Right kidney (tissue), 9 donors: ENCODE data around the gene EHHADH.
"Not testable (repeated sequence)": the region's sequence is repeated elsewhere in the genome, so short reads cannot be mapped to it uniquely, and the experiment has no call there.

ENCODE experiments used
- DNase-seq: peaks from one replicate; pipeline ENCODE4 v3.0.0-alpha.2; 2016
- long read RNA-seq, 8 donors: transcript quantifications; one replicate each; lab custom pipeline, GENCODE V29; 2026

Gene EHHADH
- long read RNA-seq, donor 1, partial matches to known transcripts: 5 of 6 reads
- long read RNA-seq, donor 1, other reads (novel, unspliced or antisense): 0 of 6 reads
- long read RNA-seq, donor 2, partial matches to known transcripts: 0 of 1 reads
- long read RNA-seq, donor 2, other reads (novel, unspliced or antisense): 0 of 1 reads
- long read RNA-seq, donor 3: 0 reads
- long read RNA-seq, donor 4, partial matches to known transcripts: 0 of 2 reads
- long read RNA-seq, donor 4, other reads (novel, unspliced or antisense): 0 of 2 reads
- long read RNA-seq, donor 5, partial matches to known transcripts: 17 of 84 reads
- long read RNA-seq, donor 5, other reads (novel, unspliced or antisense): 67 of 84 reads
- long read RNA-seq, donor 6, partial matches to known transcripts: 13 of 51 reads
- long read RNA-seq, donor 6, other reads (novel, unspliced or antisense): 36 of 51 reads
- long read RNA-seq, donor 7, partial matches to known transcripts: 0 of 2 reads
- long read RNA-seq, donor 7, other reads (novel, unspliced or antisense): 0 of 2 reads
- long read RNA-seq, donor 8, partial matches to known transcripts: 39 of 44 reads
- long read RNA-seq, donor 8, other reads (novel, unspliced or antisense): 0 of 44 reads

DNA sequence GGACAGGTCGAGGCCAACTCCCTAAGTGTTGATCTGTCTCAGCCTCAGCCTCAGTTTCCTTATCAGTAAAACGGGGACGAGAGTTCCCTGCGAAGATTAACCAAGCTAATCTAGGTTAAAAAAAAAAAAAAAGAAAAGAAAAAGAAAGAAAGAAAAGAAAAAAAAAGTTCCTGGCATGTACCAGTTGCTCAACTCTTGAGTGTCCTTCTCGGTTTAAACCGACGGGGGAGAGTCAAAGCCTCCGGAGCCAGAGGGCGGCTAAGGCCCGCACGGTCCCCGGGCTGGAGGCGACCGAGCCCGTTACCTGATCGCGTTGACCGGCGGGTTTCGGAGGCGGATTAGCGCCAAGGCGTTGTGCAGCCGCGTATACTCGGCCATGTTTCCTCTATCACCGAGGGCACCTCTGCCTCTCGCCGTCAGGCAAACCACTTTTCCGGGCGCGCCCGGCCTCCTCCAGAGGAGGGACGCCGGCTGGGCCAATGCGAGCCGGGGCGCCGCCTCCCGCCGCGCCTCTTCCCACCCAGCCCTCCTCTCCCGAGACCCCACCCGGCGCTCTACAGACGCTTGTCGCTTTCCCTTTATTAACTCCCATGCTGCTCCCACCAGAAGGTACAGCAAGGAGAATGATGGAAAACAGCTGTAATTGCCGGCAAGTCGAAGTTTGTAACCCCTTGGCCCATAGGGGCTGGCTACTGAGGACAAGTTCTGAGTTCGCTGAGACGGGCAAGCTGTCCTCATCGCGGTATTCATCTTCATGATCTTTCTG is at the start of gene EHHADH:
Gene EHHADH (minus strand): TSS at position 405 of the 766 bp plus-strand sequence. CDS start 27 bp downstream, at position 378.
- peak; percentile 85 for DNase-seq

DNA sequence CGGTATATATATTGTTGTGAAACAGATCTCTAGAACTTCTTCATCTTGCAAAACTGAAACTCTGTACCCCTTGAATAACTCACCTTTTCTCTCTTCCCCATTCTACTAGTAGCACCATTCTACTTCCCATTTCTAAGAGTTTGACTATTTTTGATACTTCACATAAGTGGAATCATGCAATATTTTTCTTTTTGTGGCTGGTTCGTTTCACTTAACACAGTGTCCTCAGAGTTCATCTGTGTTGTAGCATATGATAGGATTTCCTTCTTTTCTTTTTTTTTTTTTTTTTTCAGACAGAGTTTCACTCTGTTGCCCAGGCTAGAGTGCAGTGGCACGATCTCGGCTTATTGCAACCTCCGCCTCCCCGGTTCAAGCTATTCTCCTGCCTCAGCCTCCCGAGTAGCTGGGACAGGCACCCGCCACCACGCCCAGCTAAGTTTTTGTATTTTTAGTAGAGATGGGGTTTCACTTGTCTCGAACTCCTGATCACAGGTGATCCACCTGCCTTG is 46.1 kb upstream of the EHHADH start:
- not testable (repeated sequence) for DNase-seq

DNA sequence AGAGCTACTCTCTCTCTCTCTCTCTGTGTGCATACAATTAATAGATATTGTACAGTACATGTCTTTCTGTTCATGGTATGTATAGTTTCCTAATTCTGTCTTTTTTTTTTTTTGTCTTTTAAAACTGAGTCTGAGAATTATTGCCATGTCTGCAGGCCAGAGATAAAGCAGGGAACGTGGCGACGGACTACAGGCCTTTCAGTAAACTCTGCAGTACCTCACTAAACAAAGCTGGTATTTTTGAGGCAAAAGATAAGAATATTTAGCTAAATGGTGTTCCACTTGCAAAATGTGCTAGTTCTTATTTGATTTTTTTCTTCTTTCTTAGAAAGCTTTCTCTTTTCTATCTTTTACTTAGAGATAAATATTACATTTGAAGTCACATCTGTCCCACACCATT is 44.0 kb upstream of the EHHADH start:
- no peak for DNase-seq

DNA sequence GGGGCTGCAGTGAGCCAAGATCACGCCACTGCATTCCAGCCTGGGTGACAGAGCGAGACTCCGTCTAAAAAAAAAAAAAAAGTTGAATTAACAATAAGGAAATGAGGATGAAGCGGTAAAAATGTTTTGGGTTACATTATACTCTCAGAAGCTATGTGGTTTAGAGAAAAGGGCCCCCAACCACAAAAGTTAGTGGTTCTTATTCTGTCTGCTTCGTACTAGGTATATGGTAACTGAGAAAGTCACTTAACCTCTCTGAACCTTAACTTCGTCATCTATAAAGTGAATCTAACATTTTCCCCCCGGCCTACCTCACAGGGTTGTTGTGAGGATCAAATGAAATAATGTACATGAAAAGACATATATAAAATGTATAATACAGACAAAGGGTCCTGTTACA is 38.4 kb upstream of the EHHADH start:
- DNase-seq: no peak

DNA sequence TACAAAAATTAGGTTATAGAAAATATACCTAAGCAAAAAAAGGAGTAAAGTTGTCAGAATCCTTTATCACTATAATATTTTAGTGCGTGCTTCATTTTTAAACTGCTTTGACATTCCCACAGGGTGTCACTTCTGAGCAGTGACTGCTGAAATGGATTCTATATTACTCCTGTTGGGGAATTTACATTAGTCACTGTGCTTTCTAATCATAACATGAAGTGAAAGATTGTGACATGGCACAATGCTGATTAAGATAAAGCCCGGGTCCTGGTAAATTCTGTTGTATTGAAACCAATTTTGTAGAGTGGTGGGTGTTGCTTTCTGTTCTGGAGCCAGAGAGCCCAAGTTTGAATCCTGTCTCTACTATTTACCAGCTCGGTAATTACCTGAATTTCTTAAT is 36.4 kb upstream of the EHHADH start:
- no peak for DNase-seq

DNA sequence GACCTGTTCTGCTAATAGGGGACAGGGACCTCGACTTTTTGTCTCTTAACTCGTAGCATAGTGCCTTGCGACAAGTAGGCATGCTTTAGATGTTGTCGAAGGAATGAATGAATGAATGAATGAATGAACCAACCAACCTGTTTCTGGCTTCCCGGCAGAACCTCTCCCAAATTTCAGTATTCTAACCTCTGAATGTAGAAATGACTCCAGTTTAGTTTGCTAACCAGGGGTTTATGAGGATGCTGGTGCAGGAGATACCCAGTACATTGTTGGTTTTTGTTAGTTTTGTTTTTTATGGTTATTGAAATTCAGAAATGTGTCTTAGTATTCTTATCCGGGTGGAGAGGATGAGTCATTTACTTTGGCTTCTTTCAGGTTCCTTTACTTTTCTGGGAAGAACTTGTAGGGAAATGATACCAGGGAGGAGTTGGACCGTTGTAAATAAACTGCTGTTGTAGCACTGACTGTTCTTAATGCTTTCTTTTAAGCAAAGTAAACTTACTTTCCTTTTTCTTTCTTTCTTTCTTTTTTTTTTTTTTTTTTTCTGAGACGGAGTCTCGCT is 29.6 kb upstream of the EHHADH start:
- no peak for DNase-seq

DNA sequence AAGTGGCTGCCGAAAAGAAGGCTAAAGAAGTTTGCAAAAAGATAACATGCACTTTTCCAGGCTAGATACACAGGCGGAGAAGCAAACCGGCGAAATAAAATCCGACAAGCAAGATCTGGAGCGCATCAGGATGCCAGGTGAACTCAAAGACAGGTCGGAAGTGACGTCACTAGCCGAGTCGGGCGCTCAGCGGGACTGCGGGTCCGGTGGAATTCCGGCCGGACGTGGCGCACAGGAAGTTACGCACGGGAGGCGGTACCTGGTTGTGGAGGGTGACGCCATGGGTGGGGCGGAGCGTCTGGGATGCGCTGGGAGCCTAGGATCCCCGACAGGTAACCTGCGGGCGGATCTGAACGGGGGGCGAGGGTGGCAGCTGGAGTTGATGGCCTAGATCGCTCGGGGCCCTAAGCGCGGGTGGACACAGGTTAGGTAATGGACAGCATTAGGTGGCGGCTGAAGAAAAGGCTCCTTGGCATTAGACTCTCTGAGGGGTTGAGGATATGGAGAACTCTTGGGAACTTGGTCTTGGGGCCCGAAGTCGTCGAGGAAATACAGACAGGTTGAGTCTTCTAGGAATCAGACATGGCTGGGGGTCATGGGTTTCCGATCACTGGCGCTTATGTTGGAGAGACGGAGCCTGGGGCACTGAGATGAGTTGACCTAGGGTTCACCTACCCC is 29.0 kb upstream of the EHHADH start:
- peak; percentile 87 for DNase-seq

DNA sequence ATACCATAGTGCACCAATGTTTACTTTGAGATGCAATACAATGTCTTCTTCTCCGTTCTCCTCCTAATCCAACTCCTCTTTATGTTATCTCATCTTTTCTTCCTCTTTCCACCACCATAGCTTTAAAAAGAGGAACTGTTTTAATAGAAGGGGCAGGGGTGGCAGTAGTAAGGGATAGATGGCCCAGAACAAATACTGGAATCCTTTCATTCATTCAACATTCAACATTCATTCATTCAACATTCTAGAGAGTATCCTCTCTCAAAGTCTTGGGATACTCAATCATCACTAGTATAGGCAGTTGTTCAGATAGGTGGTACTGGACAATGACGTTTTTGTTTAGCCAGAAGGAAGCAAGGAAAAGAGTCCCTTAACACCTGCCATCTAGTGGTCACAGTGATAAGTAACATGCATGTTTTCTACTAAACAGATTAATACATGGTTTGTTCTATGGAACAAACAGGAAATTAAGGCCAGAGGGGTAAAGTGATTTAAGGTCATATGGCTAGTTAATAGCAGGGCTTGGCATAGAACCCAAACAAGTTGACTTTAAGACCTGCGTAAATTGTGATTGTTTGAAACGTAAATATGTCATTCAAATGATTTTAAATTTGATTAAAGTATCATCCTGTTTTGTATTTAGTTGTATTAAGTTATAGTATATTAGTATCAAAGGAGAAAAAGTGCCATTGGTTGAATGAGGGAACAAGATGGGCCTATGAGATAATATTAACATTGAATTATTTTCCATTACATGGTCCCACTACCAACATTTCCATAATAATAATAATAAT is 26.9 kb upstream of the EHHADH start:
- no peak for DNase-seq

DNA sequence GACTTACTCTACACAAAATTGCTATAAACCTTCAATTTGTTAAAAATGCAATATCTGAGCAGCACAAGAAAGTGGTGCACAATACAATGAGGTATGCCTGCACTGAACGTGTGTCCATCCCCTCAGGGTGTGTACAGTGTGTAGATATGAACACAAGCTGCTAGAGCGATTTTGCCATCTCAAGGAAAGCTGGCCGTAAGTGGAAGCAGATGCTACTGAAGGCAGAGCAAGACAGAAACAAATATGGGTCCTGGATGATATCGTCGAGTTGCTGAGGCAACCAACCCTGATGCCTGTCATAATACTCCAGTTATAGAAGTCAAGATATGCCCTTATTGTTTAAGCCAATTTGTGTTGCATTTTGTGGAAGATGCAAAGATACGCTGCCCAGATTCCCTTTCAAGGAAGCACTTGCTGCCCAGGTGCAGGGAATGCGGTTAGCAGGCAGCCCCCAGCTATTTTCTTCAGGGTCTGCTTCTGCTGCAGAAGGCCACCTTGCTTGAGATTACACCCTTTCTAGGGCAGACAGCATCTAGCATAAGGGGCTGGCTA is 25.8 kb upstream of the EHHADH start:
- no peak for DNase-seq

DNA sequence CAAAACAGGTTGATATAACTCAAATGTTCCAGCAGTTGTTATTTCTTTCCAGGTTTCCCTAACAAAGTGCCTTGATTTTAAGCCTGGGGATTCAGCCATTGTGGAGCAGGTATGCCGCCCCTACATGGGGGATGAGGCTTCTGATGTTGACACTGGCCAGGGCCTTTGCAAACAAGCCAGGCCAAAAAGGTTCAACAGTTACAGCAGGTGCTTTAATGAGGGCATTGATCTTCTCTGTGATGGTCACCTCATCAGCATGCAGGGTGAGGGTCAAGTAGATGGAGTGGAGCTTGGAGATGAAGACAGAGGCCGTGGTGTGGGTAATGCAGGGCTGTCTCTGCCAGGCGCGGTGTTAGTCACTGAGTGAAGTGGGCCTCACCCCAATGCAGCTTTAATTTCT is 22.6 kb upstream of the EHHADH start:
- no peak for DNase-seq

DNA sequence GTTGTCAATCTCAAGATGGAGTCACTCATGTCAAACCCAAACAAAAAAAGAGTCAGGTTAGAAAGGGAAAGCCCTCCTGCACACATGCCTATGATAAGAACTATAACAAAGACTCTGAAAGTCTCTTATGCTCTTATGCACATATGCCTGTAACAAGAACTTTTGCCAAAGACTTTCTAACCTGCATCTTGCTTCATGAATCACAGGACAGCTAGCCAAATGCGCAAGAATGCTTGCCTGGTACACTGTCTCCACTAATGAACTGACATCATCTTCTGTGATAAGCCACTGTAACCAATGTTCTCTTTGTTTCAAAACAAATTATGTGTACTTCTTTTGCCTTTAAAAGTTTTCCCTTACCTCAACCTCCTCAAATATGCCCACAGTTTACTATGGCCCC is 18.2 kb upstream of the EHHADH start:
- no peak for DNase-seq

DNA sequence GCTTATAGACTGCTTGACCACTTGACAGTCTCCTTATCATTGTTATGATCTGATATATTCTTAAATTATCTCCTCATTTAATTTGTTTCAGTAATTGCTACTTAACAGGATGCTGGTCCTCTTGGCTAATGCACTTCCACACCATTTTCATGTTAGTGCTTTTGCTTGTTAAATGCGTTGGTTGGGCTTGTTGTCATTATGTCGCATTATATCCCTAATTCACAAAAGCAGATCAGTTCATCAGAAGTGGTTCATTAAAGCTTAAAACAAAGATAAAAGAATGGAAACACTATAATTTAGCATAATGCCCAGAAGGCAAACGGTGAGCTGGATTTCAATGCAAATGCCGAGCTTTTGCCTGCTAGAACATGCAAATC is 17.1 kb upstream of the EHHADH start:
- no peak for DNase-seq

DNA sequence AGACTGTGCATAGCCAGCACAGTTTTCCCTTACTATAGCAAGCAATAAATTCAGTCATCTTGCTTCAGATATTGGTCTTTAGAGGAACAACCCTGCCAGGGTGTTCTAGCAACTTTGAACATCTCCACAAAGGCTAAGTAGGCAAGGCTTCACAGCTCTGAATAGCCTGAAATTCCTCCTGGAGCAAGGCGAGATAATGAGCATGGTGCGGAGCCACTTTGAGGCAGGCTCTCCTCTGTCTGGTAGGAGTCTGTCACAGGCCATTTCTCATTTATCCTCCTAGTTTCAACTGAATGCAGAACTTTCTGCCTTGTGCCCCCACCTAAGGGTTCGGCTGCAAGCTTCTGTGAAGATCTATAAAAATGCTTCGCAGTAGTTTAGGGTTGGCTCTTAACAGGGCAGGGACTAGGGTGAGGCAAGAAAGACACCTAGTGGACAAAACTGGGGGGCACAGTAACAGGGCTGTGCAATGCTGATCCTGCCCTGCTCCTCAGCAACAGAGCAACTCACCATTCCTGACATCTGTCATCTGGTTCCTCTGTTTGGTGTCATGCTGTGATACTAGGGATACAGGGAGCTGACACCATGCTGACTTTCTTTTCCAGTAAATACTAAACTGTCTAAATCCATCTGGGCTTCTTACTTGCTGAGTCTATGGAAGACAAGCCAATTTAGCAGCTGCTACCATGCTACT is 16.6 kb upstream of the EHHADH start:
- DNase-seq: no peak

DNA sequence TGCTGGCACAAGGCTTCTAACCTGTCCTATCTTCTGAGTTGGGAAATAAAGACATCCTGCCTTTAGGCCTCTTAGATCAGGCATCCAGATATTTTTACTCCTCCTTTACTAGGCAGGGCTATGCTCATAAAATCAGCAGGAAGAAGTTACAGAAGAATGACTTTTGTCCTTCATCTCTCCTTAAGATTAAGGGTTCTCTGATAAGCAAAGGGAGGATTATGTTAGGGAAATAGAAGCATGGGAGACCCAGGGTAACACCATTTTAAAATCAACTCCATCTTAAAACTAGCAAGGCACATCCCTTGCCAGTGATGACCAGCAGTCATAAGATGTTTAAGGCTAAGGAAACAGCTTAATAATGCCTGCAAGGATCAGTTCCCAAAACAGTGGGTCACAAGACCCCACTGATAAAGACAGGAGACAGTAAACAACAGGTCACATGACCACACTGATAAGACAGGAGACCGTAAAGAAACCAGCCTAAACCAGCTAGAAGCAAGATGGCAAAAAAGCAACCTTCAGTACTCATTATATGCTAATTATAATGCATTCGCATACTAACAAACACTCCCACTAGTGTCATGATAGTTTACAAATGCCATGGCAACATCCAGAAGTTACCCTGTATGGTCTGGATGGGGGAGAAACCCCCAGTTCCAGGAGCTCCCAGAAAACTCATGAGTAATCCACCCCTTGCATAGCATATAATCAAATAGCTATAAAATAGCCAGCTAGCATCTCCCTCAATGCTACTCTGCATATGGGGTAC is 14.5 kb upstream of the EHHADH start:
- DNase-seq: no peak

DNA sequence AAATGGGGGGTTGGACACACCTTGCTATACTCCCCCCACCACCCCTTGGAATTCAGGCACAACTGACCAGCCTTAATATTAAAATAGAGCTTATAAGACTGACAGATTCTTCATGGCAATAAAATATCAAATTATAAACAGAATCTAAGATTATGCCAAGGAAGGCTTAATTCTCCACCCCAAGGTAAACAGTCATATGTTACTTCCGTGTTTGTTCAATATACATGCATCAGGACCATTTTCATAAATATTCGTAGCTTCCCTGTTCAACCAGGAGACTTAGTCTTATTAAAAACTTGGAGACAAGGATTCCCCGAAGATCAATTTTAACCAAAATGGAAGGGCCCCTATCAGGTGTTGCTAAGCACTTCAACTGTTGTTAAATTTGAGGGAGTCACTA is 13.3 kb upstream of the EHHADH start:
- DNase-seq: no peak

DNA sequence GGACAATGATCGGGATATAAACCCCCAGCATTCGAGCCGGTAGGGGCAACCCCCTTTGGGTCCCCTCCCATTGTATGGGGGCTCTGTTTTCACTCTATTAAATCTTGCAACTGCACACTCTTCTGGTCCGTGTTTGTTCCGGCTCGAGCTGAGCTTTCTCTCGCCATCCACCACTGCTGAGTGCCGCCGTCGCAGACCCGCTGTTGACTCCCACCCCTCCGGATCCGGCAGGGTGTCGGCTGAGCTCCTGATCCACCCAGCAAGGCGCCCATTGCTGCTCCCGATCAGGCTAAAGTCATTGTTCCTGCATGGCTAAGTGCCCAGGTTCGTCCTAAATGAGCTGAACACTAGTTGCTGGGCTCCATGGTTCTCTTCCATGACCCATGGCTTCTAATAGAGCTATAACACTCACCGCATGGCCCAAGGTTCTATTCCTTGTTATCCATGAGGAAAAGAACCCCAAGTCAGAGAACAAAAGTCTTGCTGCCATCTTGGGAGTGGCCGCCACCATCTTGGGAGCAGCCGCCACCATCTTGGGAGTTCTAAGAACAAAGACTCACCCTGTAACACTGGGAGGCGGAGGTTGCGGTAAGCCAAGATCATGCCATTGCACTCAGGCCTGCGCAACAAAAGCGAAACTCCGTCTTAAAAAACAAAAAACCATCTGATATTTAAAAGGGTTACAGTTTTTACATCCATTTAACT is 11.2 kb upstream of the EHHADH start:
- DNase-seq: no peak

DNA sequence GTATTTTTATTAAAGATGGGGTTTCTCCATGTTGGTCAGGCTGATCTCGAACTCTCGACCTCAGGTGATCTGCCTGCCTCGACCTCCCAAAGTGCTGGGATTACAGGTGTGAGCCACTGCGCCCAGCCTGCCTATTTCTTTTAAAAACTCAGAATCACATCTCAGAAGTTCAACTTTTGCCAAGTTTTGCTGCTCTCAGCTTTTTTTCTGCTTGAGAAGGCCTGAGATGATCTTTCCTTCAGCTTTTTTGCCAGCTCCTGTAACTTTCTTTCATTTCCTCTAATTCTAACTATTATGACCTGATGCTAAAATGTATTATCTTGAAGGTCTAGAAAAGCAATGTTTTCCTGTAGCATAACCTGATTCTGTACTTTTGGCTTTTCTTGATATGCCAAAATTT is 9.6 kb upstream of the EHHADH start:
- DNase-seq: no peak

DNA sequence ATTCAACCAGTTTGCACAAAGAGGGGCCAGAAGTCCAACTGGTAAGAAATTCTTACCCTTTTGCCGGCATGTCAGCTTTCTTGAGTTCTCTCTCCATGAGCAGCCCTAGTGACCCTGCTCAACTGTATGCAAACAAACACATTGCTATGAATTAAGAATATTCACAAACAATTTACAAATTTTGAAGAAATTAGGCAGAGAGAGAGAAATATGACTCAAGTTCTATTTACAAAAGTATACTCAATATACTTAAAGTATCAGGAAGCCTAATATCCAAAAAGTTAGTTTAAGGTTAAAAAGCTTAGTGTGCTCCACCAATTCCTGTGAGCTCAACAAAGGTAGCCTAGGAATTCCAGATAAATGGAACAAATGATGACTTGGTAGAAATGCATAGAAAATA is 3.5 kb upstream of the EHHADH start:
- no peak for DNase-seq

DNA sequence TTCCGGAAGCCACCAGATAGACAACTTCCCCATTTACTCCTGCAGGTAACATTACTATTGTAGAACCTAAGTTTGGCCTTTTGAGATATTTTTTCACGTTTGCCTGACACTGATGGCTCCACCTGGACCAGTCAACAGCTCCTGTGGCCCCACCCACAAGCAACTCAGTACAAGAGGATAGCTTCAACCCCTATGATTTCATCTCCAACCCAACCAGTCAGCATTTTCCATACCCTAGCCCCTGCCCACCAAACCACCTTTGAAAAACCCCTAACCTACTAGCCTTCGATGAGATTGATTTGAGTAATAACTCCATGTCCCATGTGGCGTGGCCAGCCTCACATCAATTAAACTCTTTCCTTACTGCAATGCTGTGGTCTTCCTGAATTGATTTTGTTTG is 950 bp upstream of the EHHADH start:
- no peak for DNase-seq
